ENCODE results near the gene LARP6.

Gene LARP6

GRCh38 chr15:70792171-70792573, 61.8 kb downstream of the LARP6 start:
- DNase-seq: no peak

- no peak for DNase-seq
Measured at GRCh38 chr15:70791259-70791658, 62.7 kb downstream of the LARP6 start.

- no peak for DNase-seq
Measured at GRCh38 chr15:70789213-70789612, 64.7 kb downstream of the LARP6 start.

- DNase-seq: no peak
Measured at GRCh38 chr15:70788114-70789049, 65.6 kb downstream of the LARP6 start.

GRCh38 chr15:70786996-70787395, 67.0 kb downstream of the LARP6 start:
- DNase-seq: no peak

GRCh38 chr15:70783610-70784022, 70.3 kb downstream of the LARP6 start:
- no peak for DNase-seq

GRCh38 chr15:70783041-70783440, 70.9 kb downstream of the LARP6 start:
- no peak for DNase-seq

- no peak for DNase-seq
Measured at GRCh38 chr15:70781236-70781635, 72.7 kb downstream of the LARP6 start.
